ENCODE data around the gene PSME3IP1. TPM values are rescaled to one million over a fixed set of nuclear protein-coding genes. Genes with fewer than 3 reads are reported as not detected.

The PSME3IP1 gene
- total RNA-seq, 1 experiment from 2014 or later: 104 TPM

GRCh38 chr16:57155702-57156350 is 30.0 kb downstream of the PSME3IP1 start:
- DNase-seq (ENCODE audit: low spot score) (no peak), ATAC-seq (no peak)
- H3K4me1 Mint-ChIP-seq: peaks cover 36% of the 10 kb centered on the region
- no peak overlapping the region for H3K4me3 Mint-ChIP-seq
- H3K36me3 Mint-ChIP-seq: peaks cover 75% of the 10 kb centered on the region
- CTCF ChIA-PET: no interaction called here
- TF ChIP-seq ZNF121 (CRISPR knock-in tag; IDR thresholded peaks at IDR 0.05) (peak; percentile 70; the same call in 1 of the 2 replicates), CREB1 (CRISPR knock-in tag; IDR thresholded peaks at IDR 0.05) (no peak)
- POLR2A ChIA-PET: no interaction called here
- no peaks in the 10 kb centered on the region for H3K9me3 Mint-ChIP-seq
- no peaks in the 10 kb centered on the region; the same call in 1 of the 2 replicates for H3K27me3 Mint-ChIP-seq (ENCODE audit: low read depth)
- H3K27ac Mint-ChIP-seq: 0 out of 2 replicates have a peak overlapping the region, but pooled peaks have one; percentile 1

DNA sequence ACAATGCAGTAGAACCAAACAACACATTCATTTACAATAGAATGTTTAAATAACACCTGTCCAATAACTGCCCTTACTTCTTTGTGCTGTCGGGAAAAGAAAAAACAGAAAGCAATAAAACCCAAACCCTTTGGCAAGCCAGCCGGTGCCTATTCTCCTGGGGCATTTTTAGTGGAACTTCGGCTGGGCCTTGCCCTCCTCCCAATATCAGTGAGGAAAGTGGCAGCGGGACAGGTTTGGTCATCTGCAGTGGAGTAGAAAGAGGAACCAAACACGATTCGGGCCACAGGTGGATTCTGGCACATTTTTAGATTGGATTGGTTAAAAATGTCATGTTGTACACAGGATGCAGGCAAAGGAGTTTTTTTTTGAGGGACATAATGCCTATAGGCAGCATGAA is 32.0 kb downstream of the PSME3IP1 start:
- Mint-ChIP-seq H3K4me3 (no peak overlapping the region), H3K36me3 (peaks cover 60% of the 10 kb centered on the region), H3K27ac (no peak overlapping the region), H3K4me1 (peaks cover 30% of the 10 kb centered on the region), H3K27me3 (ENCODE audit: low read depth) (no peaks in the 10 kb centered on the region; the same call in 1 of the 2 replicates), H3K9me3 (no peaks in the 10 kb centered on the region)
- ChIA-PET POLR2A (no interaction called here), CTCF (no interaction called here)
- no peak for ATAC-seq
- TF ChIP-seq CREM (CRISPR knock-in tag; IDR thresholded peaks at IDR 0.05) (no peak), ZNF671 (CRISPR knock-in tag; IDR thresholded peaks at IDR 0.05) (no peak), EMX1 (CRISPR knock-in tag; IDR thresholded peaks at IDR 0.05) (no peak), ZNF512 (CRISPR knock-in tag; IDR thresholded peaks at IDR 0.05; ENCODE audit: borderline replicate concordance) (no peak), FOXP4 (CRISPR knock-in tag; IDR thresholded peaks at IDR 0.05) (no peak), NFATC4 (CRISPR knock-in tag; IDR thresholded peaks at IDR 0.05) (no peak)
- TF ChIP-seq, protein P1, sequence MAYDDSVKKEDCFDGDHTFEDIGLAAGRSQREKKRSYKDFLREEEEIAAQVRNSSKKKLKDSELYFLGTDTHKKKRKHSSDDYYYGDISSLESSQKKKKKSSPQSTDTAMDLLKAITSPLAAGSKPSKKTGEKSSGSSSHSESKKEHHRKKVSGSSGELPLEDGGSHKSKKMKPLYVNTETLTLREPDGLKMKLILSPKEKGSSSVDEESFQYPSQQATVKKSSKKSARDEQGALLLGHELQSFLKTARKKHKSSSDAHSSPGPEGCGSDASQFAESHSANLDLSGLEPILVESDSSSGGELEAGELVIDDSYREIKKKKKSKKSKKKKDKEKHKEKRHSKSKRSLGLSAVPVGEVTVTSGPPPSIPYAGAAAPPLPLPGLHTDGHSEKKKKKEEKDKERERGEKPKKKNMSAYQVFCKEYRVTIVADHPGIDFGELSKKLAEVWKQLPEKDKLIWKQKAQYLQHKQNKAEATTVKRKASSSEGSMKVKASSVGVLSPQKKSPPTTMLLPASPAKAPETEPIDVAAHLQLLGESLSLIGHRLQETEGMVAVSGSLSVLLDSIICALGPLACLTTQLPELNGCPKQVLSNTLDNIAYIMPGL (CRISPR knock-in tag; IDR thresholded peaks at IDR 0.05): no peak
- no peak for DNase-seq (ENCODE audit: low spot score)

GRCh38 chr16:57152096-57153093 is 33.4 kb downstream of the PSME3IP1 start:
- POLR2A ChIA-PET: interaction anchor here (1.4 kb wide), 1 partner anchor 30 kb away, joined by 3 read pairs; no protein-coding TSS in a partner anchor
- Mint-ChIP-seq H3K36me3 (peaks cover 49% of the 10 kb centered on the region), H3K27me3 (ENCODE audit: low read depth) (no peaks in the 10 kb centered on the region; the same call in 1 of the 2 replicates), H3K27ac (peak overlapping the region; percentile 94), H3K9me3 (no peaks in the 10 kb centered on the region), H3K4me3 (no peak overlapping the region), H3K4me1 (peaks cover 42% of the 10 kb centered on the region)
- DNase-seq (ENCODE audit: low spot score): no peak
- no peak for ATAC-seq
- CTCF ChIA-PET: interaction anchor here (1.0 to 5.8 kb wide), 5 partner anchors 34 to 188 kb away, joined by 4 to 56 read pairs (median 6); partner anchors contain the start of genes CPNE2, PSME3IP1 and RSPRY1
- TF ChIP-seq EMX1 (CRISPR knock-in tag; IDR thresholded peaks at IDR 0.05) (no peak), FOXP1 (CRISPR knock-in tag; IDR thresholded peaks at IDR 0.05; ENCODE audit: borderline replicate concordance) (no peak), RORB (CRISPR knock-in tag; IDR thresholded peaks at IDR 0.05) (no peak), MAX (CRISPR knock-in tag; IDR thresholded peaks at IDR 0.05) (no peak), CREM (CRISPR knock-in tag; IDR thresholded peaks at IDR 0.05) (no peak), ZNF512 (CRISPR knock-in tag; IDR thresholded peaks at IDR 0.05; ENCODE audit: borderline replicate concordance) (no peak), NR2C2 (CRISPR knock-in tag; IDR thresholded peaks at IDR 0.05) (no peak), ESRRA (CRISPR knock-in tag; IDR thresholded peaks at IDR 0.05; ENCODE audit: borderline replicate concordance) (no peak)
- TF ChIP-seq, protein P2, sequence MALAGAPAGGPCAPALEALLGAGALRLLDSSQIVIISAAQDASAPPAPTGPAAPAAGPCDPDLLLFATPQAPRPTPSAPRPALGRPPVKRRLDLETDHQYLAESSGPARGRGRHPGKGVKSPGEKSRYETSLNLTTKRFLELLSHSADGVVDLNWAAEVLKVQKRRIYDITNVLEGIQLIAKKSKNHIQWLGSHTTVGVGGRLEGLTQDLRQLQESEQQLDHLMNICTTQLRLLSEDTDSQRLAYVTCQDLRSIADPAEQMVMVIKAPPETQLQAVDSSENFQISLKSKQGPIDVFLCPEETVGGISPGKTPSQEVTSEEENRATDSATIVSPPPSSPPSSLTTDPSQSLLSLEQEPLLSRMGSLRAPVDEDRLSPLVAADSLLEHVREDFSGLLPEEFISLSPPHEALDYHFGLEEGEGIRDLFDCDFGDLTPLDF (CRISPR knock-in tag; IDR thresholded peaks at IDR 0.05): no peak
- TF ChIP-seq, protein P3, sequence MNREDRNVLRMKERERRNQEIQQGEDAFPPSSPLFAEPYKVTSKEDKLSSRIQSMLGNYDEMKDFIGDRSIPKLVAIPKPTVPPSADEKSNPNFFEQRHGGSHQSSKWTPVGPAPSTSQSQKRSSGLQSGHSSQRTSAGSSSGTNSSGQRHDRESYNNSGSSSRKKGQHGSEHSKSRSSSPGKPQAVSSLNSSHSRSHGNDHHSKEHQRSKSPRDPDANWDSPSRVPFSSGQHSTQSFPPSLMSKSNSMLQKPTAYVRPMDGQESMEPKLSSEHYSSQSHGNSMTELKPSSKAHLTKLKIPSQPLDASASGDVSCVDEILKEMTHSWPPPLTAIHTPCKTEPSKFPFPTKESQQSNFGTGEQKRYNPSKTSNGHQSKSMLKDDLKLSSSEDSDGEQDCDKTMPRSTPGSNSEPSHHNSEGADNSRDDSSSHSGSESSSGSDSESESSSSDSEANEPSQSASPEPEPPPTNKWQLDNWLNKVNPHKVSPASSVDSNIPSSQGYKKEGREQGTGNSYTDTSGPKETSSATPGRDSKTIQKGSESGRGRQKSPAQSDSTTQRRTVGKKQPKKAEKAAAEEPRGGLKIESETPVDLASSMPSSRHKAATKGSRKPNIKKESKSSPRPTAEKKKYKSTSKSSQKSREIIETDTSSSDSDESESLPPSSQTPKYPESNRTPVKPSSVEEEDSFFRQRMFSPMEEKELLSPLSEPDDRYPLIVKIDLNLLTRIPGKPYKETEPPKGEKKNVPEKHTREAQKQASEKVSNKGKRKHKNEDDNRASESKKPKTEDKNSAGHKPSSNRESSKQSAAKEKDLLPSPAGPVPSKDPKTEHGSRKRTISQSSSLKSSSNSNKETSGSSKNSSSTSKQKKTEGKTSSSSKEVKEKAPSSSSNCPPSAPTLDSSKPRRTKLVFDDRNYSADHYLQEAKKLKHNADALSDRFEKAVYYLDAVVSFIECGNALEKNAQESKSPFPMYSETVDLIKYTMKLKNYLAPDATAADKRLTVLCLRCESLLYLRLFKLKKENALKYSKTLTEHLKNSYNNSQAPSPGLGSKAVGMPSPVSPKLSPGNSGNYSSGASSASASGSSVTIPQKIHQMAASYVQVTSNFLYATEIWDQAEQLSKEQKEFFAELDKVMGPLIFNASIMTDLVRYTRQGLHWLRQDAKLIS (CRISPR knock-in tag; IDR thresholded peaks at IDR 0.05; ENCODE audit: borderline replicate concordance): no peak
